ENCODE measurements around the gene RSPO4. TPM values are rescaled to one million over a fixed set of nuclear protein-coding genes. Genes with fewer than 3 reads are reported as not detected.
"Not testable (repeated sequence)": the region's sequence is repeated elsewhere in the genome, so short reads cannot be mapped to it uniquely, and the experiment has no call there.

The RSPO4 gene
- polyA plus RNA-seq, 1 donor: 0.15 TPM

DNA sequence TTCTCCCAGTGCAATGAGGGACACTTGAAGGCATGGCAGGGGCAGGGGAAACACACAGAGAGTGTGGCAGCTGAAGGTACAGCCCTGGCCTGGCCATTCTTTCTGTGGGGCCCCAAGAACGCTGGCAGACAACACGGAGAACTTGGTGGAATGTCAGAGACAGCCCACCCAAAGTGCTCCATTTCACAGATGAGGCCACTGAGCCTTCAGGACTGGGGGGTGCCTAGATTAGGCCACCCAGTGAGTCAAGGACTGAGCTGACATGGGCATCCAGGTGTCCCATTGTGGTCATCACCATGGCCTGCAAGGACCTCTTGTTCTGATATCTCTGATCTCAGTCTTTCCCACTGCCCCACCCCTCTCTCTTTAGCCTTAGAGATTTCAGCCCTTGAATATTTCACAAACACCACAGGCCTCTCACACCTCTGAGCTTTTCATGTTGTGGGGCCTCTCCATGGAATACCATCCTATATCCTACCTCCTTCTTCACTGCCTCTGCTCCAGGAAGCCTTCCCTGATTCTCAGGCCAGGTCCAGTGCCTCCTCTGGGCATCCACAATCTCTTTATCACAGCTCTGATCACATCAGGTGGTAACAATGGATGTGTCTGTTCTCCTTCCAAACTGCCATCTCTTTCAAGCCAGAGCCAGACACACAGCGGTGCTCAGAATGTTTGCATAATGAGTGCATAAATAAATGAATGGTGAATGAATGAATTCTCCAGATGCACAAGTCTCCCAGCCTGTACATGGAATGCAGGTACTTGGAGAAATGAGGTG is 2.0 kb upstream of the RSPO4 start:
- no peak for DNase-seq (ENCODE audit: low read depth)

GRCh38 chr20:1002682-1003561 is 811 bp upstream of the RSPO4 start:
- no peak for DNase-seq (ENCODE audit: low read depth)

DNA sequence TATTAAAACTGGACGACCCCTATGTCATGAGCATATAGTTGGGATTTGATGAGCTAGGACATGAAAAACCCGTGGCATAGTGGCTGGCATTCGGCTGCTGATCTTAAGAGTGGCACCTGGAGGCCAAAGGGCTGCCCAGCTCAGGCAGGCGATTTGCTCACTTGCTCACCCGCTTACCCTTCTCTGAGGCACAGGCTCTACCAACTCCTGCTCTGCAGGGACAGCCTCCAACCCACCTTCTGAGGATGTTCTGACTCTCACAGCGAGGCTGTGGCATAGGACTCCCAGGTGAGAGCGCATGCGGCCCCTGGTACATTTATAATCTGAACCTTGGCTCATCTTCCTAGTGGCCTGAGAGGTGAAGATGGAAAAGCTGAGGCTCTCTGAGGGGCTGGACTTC is 995 bp downstream of the RSPO4 start:
- DNase-seq (ENCODE audit: low read depth): no peak

DNA sequence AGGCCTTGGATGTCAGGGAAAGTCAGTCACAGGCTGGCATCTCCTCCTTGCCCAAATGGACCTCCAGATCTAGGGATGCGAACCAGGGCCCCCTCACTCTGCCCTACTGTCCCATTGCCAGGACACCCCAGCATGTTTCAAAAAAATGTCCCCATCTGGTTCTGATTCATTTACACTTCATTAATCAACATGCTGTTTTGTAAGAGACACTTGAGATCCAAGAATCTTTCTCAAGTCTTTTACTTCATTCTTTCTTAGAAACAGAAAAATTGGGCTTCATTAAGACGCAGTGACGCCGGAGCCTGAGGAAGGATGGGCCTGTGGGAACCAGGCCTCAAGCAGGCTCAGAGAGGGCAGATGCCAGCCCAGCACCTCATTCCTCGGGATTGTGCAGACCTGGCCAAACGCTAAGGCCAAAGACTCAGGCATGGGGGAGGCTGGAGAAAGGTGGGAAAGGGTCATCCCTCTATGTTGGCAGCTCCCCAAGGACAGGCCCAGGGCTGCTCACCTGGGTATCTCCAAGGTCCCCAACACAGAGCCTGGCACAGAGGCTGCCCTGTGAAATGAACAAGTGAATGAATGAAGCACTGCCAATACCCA is 3.8 kb downstream of the RSPO4 start:
- no peak for DNase-seq (ENCODE audit: low read depth)

GRCh38 chr20:997486-997885 is 4.6 kb downstream of the RSPO4 start:
- no peak for DNase-seq (ENCODE audit: low read depth)

DNA sequence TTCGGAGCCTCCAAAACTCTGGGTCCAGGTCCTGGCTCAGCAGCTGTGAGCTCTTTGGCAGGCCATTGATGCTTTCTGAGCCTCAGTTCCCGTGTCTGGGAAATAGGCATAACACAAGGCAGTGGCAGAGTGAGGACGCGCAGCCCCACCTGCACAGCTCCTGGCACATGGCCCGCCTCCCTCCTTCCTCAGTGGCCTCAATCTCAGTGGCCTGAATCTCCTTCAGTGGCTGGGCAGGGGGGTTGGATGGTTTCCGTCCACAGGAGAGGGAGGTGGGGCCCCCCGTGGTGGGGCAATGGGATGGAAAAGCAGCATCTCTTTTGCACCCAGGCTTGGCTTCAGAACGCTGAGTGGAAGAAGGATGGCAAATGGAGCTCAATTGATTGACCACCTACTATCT is 5.1 kb downstream of the RSPO4 start:
- DNase-seq (ENCODE audit: low read depth): no peak

DNA sequence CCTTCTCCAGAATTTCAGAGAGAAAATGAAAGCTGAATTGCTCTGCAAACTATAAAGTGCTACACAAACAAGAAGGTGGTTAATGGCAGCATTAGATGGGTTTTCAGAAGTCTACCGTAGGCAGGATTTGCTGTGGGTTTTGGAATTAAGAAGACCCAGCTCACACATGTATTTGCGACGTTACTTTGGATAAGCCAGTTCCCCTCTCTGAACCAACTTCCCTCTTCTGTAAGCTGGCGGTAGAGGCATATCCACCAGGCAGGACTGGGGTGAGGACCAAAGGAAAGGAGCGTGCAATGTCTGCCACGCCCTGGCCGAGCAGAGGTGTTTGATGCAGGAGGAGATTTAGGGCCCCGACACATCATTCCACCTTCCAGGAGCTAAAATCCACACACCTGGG is 6.9 kb downstream of the RSPO4 start:
- DNase-seq (ENCODE audit: low read depth): no peak

DNA sequence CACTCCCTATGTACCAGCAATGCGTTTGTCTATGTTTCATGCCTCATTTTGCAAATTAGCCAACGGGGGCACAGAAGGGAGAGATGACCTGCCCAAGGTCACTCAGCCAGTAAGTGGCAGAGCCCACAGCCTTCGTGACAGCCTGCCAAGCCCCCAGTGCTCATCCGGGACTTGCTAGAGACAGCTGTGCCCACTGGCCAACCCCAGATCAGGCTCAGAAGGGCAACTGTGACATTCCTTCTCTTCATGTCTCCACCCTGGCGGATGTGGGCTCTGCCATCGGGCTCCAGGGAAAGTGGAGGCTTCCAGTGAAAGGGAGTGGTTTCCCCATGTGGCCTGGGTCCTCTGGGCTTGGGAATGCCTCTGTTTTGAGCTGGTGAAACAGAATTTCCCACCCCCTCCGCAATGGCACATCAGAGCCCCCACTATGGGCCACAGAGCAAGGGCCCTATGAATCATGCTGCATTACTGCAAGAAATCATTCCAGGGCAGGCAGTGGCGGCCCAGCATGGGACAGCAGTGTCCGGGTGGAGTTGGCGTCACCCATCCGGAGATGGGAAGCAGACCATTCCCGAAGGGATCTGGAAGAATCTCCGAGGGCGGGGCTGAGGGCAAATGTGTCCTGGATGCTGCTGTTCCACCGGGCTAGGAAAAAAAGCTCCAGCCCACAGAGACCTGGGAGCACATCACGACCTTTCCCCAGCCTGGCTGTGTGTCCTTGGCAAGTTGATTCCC is 9.1 kb downstream of the RSPO4 start:
- no peak for DNase-seq (ENCODE audit: low read depth)

DNA sequence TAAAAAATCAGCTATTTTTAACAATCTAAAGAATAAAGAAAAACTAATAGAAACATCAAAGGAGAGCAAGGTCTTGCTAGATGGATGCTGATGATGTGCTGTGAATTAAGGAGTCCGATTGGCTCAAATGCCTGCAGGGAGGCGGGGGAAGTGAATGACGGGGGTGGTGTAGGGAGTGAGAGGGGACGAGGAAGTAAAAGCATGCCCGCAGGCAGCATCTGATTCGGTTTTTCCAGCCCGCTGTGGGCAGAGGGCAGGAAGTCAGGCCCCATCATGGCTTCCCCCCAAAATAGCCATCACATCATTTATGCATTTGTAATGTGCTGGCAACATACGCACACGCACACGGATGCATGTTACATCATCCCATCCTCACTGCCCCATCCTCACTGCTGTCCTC is 10.3 kb downstream of the RSPO4 start:
- no peak for DNase-seq (ENCODE audit: low read depth)

DNA sequence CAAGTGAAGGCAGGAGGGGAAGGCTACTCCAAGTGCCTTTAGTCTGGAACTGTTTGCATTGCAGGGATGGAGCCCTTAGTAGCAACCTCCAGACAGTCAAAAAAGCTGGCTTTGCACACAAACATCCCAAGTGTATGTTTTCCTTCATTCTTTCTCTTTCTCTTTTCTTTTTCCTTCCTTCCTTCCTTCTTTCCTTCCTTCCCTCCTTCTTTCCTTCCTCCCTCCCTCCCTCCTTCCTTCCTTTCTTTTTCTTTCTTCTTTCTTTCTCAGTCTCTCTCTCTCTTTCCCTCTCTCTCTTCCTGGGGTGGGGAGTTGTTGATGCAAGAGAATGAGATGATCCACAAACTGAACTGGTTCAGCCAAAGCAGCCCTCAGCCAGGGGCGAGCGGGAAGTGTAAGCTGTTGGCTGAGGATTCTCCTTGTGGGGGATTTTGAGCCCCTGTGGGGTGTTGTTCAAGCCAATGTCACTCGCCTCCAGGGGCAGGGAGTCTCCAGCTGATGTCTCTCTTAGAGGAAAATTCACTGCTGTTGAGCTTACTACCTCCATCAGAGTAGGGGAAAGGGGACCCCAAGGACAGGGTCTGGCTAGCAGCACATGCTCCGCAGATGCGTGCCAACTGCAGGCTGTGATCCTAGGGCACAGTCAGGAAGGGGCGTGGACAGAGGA is 11.7 kb downstream of the RSPO4 start:
- DNase-seq (ENCODE audit: low read depth): no peak

DNA sequence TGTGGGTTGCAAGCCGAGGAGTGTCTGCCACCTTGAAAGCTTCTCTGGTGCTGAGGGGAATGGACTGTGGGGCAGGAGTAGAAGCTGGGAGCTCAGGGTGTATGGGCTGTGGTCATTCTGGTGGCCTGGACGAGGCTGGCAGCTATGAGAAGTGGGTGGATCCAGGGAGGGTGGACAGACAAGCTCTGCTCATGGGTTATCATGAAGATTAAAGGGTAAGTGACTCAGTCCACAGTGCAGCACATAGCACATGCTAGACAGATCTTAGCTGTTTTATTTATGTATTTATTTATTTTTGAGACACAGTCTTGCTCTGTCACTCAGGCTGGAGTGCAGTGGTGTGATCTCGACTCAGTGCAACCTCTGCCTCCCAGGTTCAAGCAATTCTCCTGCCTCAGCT is 13.8 kb downstream of the RSPO4 start:
- no peak for DNase-seq (ENCODE audit: low read depth)

DNA sequence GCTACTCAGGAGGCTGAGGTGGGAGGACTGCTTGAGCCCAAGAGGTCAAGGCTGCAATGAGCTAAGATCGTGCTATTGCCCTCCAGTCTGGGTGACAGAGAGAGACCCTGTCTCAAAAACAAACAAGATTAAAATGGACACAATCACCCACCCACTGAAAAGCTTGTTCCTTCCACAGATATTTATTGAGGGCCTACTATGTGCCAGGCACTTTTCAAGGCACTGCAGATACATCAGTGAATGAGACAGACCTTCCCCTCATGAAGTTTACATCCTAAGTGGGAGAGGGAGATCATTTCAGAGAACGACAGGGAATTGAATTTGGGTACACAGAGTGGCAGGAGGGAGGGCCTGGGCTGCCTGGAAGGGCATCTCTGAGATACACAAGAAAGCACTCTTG is 14.4 kb downstream of the RSPO4 start:
- DNase-seq (ENCODE audit: low read depth): no peak

GRCh38 chr20:986733-987355 is 15.3 kb downstream of the RSPO4 start:
- DNase-seq (ENCODE audit: low read depth): no peak

DNA sequence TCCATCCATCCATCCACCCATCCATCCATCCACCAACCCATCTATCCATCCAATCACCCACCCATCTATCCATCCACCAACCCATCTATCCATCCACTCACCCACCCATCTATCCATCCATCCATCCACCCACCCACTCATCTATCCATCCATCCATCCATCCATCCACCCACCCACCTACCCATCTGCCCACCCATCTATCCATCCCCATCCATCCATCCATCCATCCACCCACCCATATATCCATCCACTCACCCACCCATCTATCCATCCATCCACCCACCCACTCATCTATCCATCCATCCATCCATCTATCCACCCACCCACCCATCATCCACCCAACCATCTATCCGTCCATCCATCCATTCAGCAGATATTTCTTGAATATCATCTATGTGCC is 17.1 kb downstream of the RSPO4 start:
- not testable (repeated sequence) for DNase-seq (ENCODE audit: low read depth)

GRCh38 chr20:982754-983153 is 19.4 kb downstream of the RSPO4 start:
- DNase-seq (ENCODE audit: low read depth): no peak

DNA sequence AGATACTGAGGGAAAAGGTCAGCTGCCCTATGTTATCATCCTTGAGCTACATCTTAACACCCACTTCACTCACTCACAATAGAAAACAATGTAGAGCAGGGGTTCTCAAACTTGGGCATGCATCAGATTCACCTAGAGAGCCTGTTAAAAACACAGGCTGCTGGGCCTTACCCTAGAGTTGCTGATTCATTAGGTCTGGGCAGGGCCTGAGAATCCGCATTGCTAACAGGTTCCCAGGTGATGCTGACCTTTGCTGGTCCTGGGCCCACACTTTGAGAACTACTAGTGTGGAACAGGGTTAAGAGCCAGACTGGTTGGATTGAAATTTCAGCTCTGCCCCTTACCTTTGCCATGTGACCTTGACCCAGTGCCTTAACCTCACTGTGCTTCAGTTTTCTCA is 25.1 kb downstream of the RSPO4 start:
- DNase-seq (ENCODE audit: low read depth): no peak

GRCh38 chr20:976033-976432 is 26.1 kb downstream of the RSPO4 start:
- DNase-seq (ENCODE audit: low read depth): no peak

DNA sequence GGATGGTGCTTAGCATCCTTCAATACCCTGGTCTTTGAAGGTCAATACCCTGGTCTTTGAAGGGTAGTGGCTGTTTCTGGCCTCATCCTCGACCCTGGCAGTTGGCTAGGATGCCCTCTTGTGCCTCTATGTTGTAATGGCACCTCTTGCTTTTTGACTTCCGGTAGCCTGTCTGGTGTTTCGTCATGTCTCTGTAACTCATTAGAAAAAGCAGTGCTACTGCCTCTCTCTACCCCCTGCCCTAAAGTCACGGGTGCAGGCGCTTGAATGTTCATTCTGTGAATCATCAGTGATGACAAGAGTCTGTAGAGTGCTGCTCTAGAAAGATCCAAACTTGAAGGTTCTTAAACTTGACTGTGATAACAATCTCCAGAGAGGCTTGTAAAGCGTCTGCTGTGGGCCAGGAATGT is 28.3 kb downstream of the RSPO4 start:
- no peak for DNase-seq (ENCODE audit: low read depth)

GRCh38 chr20:972256-972655 is 29.9 kb downstream of the RSPO4 start:
- no peak for DNase-seq (ENCODE audit: low read depth)

GRCh38 chr20:971346-971745 is 30.8 kb downstream of the RSPO4 start:
- no peak for DNase-seq (ENCODE audit: low read depth)

GRCh38 chr20:969868-970267 is 32.2 kb downstream of the RSPO4 start:
- no peak for DNase-seq (ENCODE audit: low read depth)
